Natural killer cell treated with Interleukin-12 subunit alpha and Interleukin-12 subunit beta and Interleukin-15 and Interleukin-18, amount 100 ng/mL, for 72 hours (primary cell): ENCODE measurements around the gene SLC15A5. TPM values are rescaled to one million over a fixed set of nuclear protein-coding genes. Genes with fewer than 3 reads are reported as not detected.

ENCODE experiments used
- ATAC-seq, 2 donors: fragments of 150-1000 bp; cut with Tn5 transposase in 1 of 2; sonication (Bioruptor Pico), chemical (Tn5 transposase) in 1 of 2; 2 replicates each; pipeline ENCODE4 v1.10.0; 2021
- DNase-seq: peaks from one replicate; pipeline ENCODE4 v3.0.0; 2022; ENCODE audit warnings: low spot score
- H3K27ac Mint-ChIP-seq, 2 donors: 1 replicate in 1 of 2; 2 replicates in 1 of 2; pipeline ENCODE4 v1.8.0; 2022; ENCODE audit warnings: mixed read lengths in 2 of 2, mild to moderate bottlenecking in 1 of 2, moderate library complexity in 1 of 2
- H3K27me3 Mint-ChIP-seq, 2 donors: 1 replicate in 1 of 2; 2 replicates in 1 of 2; pipeline ENCODE4 v1.8.0; 2022; ENCODE audit warnings: mixed read lengths in 2 of 2
- H3K36me3 Mint-ChIP-seq: one replicate; pipeline ENCODE4 v1.8.0; 2022; ENCODE audit warnings: mixed read lengths
- H3K4me1 Mint-ChIP-seq, 2 donors: 1 replicate in 1 of 2; 2 replicates in 1 of 2; pipeline ENCODE4 v1.8.0; 2022; ENCODE audit warnings: low read depth in 2 of 2, mixed read lengths in 2 of 2, mild to moderate bottlenecking in 1 of 2
- H3K4me3 Mint-ChIP-seq: one replicate; pipeline ENCODE4 v1.8.0; 2022; ENCODE audit warnings: mixed read lengths
- H3K9me3 Mint-ChIP-seq: 2 replicates; pipeline ENCODE4 v1.8.0; 2022; ENCODE audit warnings: mixed read lengths
- total RNA-seq, 2 donors: library from RNA; stranded (reverse); gene quantifications; one replicate each; pipeline ENCODE4 v1.2.3, GENCODE V29; 2022

The SLC15A5 gene
- total RNA-seq, 2 donors from 2014 or later = not detected

GRCh38 chr12:16152885-16153673 is 124.4 kb downstream of the SLC15A5 start:
- no peak for ATAC-seq
- Mint-ChIP-seq H3K27ac (no peak overlapping the region), H3K9me3 (no peaks in the 10 kb centered on the region), H3K4me3 (no peak overlapping the region), H3K27me3 (no peaks in the 10 kb centered on the region), H3K36me3 (no peaks in the 10 kb centered on the region), H3K4me1 (no peaks in the 10 kb centered on the region)
- DNase-seq = no peak

GRCh38 chr12:16150276-16150675 is 127.2 kb downstream of the SLC15A5 start:
- ATAC-seq = no peak
- Mint-ChIP-seq H3K9me3 (no peaks in the 10 kb centered on the region), H3K36me3 (no peaks in the 10 kb centered on the region), H3K4me3 (no peak overlapping the region), H3K27me3 (no peaks in the 10 kb centered on the region), H3K4me1 (no peaks in the 10 kb centered on the region), H3K27ac (no peak overlapping the region)
- DNase-seq = no peak

- no peak for ATAC-seq
- H3K27me3 Mint-ChIP-seq = no peaks in the 10 kb centered on the region
- H3K27ac Mint-ChIP-seq = no peak overlapping the region
- H3K4me1 Mint-ChIP-seq = no peaks in the 10 kb centered on the region
- H3K36me3 Mint-ChIP-seq = no peaks in the 10 kb centered on the region
- no peak for DNase-seq
- H3K9me3 Mint-ChIP-seq = no peaks in the 10 kb centered on the region
- H3K4me3 Mint-ChIP-seq = no peak overlapping the region
Observed at GRCh38 chr12:16148938-16149337, 128.5 kb downstream of the SLC15A5 start.

Other genes with a start within 250 kb of the SLC15A5 start
- gene MGST1, start 70.0 kb upstream of the SLC15A5 start, total RNA-seq = 10 to 100 TPM; 11.3 to 13.8 TPM